ENCODE data around the gene ERBB4. TPM values are rescaled to one million over a fixed set of nuclear protein-coding genes. Genes with fewer than 3 reads are reported as not detected.
"Not testable (repeated sequence)": the region's sequence is repeated elsewhere in the genome, so short reads cannot be mapped to it uniquely, and the experiment has no call there.

ERBB4 gene
- total RNA-seq, 1 experiment from 2014 or later = 0.06 TPM

DNA sequence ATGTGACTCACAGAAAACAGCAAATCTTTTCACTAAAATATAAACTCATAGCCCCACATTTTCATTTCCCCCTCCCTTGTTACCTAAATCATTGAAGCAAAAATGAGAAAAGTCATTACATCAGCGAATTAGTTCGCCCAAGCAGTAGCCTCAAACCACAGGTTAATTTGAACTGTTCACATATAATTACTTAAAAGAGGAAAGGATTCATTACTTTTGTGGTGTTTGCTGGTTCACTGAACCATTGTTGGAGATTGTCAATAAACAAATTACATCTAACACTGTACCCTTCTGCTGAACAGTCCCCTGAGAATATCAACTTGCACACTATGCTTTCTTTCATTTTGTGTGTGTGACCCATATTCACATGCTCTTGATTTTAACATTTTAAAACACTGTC, 238.7 kb downstream of the ERBB4 start:
- no peak for DNase-seq (ENCODE audit: low read depth)

DNA sequence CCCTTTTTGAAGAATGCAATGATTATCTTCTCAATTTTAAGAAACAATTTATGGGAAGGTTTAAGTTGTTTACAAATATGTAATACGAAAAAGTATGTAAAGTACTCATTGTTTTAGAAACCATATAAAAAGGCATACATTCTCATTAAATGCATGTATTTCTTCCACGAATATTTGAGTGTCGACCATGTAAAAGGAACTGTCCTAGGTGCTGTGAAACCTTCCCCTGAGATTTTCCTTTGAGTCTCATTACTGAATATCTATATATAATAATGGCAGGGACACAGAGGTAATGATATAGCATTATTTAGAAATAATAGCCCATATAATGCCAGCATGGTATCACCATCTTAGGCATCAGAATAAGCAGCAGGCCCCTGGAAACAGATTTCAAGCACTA, 239.3 kb downstream of the ERBB4 start:
- DNase-seq (ENCODE audit: low read depth) = no peak

DNA sequence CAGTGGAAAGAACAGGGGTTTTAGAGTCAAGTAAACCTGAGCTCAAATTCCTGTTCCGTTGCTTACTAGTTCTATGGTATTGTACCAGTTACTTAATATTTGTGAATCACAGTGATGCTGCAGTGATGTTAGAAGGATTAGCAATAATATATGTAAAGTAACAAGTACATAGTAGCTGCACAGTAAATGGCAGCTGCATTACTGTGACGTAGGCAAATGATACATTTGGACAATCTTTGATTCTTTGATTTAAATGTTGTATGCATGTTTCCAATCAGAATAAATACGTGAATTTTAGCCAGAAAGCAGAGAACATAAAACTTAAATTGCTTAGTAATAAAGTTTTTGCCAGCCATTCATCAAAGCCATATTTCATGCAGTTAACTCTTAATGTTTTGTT, 243.0 kb downstream of the ERBB4 start:
- DNase-seq (ENCODE audit: low read depth) = no peak

DNA sequence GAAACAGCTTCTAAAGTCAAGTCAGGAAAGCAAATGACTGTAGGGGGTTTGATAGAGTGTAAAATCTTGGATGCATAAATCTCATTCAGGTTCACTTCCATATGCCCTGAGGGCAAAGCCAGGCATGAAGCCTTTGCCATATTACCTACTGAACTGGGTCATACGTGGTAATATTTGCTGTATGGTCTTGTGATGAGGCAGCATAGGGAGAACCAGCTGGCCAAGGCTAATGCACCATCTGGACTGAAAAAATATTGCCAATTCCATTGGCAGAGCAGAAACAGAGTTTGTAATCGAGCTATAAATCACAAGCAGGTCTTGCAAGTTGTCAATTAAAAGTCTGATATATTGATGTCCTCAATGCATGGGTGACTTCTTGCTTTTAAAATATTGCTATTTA, 243.8 kb downstream of the ERBB4 start:
- no peak for DNase-seq (ENCODE audit: low read depth)

DNA sequence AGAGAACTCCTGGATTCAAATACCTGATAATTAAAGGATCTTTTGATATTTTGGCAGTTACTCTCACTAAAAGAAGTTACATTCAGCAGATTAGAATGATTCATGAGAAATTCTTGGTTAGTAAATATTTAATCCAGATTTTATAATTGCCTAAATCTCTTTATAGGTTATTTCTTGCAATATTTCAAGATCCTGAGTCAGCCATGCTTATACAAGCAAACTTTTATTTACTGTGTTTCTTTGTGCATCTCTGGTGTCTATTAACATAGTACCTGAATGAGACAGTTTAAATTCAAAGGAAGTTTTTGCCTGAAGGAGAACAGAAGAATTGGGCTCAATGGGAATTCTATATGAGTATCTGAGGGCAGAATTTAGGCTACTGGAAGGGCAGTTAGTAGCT, 249.3 kb downstream of the ERBB4 start:
- no peak for DNase-seq (ENCODE audit: low read depth)

DNA sequence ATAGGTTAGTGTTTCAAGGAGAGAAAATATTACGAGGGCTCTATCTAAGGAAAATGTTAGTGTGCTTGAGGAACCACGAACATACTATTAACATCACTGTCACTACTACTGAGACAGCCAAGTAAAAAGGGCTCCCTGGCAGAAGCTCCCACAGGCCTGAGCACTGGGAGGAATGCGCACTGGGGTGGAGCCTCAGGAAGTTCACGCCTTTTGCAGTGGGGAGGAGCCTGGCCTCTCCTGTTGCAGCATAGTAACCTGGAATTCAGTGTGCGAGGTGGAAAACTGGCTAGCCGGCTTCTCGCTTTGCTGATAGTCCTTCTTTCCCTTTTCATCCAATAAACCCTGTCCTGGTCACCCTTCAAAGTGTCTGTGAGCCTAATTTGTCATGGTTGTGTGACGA, 250.3 kb downstream of the ERBB4 start:
- DNase-seq (ENCODE audit: low read depth) = no peak

DNA sequence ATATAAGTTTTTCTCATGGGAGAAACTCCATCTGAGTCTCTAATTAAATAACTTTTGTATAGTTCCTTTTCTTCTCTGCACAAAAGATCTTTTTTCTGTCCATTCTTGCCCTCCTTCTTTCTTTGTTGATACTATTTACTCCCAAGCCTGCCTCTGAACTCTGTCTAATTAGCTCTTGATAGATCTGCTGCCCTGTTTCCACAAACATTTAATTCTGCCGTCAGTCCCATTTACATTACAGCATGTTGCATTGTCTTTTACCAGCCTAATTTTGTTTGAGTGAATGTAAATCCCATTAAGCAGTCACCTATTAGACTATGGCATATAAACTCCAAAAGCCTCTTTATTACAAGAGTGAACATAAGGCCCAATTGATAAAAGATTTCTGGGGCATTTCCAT, 254.4 kb downstream of the ERBB4 start:
- no peak for DNase-seq (ENCODE audit: low read depth)

DNA sequence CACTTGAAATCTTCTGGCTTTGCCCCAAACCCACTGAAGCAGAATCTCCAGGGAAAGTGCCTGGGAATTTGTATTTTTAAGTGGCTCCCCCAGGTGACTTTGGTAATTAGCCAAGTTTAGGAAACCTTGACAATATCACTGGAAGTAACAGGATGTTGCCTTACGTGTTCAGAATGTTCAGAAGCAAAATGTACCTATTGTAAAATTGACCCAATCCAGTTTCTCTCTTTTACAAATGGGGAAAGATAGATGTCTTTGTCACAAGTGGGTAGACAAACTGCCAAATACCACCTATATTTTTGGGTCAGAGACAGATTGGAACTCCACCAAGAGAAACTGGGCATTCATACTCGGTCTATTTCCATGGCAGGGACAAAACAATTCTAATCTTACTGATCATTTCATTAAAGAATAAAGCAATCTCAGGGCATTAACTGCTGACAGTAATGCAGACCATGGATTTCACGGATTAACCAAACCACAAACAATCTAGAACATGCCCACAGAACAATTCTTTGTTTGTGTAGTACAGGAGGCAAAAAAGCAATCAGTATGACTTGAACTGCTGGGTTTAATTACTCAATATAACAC, 255.8 kb downstream of the ERBB4 start:
- no peak for DNase-seq (ENCODE audit: low read depth)

DNA sequence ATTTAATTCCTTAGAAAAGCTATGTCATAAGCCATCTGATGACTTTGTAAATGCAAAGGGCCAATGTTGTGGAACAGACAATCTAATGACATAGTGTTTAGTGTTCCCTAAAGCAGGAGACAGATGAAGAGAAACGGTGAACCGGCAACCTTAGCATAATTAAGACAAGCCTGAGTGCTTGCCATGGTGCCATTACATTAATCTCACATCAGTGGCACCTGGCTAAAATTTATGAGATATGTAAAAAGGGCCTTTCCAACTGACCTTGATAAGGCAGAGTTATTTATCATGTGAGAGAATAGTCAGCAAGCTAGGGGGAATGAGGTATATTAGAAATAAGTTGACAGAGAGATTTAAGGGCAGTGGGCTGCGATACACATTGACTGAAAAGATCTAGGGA, 261.8 kb downstream of the ERBB4 start:
- no peak for DNase-seq (ENCODE audit: low read depth)

DNA sequence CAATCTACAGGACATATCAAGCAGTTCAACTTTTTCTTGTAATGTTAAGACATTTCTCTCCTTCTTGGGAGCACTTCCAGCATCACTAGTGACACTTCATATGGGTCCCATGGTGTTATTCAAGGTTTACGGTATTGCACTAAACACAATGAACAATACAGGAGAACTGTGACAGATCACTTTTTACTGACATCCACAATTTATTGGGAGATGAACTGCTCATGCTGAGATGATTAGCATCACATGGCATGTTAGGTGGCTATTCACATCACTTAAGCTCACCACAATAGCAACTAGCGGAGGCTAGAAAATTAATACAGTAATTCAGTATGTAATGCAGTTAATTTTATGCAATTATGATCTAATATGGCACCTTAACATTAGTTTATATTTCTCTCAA, 264.4 kb downstream of the ERBB4 start:
- DNase-seq (ENCODE audit: low read depth) = no peak

DNA sequence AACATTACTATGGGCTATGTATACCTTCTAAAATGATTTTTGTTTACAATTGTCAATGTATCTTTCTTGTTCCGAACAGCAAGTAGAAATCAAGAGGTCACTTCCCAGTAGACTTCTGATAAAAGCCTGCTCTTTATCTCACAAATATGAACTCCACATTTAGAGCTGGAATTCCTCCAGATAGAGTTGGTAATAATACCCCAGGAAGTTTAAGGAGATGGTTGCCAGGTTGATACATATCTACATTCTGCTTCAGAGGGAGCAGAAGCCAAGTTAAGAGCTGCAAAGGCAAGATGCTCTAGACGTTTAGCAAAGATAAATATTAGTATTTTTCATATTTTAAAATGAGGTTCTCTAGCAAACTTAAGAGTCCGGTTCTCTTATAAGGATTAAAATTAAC, 267.0 kb downstream of the ERBB4 start:
- DNase-seq (ENCODE audit: low read depth) = no peak

DNA sequence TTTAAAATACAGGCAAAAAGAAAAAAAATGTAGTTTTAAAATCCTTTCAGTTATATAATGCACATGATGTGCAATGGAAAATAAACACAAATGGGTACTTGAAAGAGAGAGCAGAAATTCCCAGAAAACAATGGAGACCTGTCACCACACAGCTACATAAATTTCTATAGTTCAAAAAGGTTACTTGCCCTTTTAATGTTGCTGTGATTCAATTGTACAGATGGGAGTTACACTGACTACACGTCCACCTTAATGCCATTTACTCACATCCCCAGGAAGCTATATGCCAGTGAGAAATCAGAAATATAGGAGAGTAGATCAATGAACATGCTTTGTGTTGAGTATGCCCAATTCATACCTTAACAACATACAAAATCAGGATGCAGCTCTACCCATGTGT, 269.6 kb downstream of the ERBB4 start:
- DNase-seq (ENCODE audit: low read depth) = no peak

DNA sequence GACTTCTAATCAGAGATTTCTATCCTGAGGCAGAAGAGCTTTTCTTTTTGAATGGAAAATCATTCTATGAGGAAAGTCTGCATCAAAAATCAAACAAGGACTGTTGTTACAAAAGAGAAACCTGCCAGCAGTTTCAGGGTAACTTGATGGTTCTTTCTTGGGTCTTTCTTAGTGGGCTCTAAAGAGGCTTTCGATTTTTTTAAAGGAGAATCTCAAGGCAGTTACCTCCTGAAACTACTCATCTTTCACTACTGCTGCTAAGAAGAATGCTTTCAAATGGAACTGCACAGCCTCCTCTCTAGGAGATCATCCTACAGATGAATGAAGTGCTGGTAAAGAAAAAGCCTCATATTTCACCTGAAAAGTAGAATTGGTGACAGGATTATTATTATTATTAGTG, 272.3 kb downstream of the ERBB4 start:
- DNase-seq (ENCODE audit: low read depth) = no peak

DNA sequence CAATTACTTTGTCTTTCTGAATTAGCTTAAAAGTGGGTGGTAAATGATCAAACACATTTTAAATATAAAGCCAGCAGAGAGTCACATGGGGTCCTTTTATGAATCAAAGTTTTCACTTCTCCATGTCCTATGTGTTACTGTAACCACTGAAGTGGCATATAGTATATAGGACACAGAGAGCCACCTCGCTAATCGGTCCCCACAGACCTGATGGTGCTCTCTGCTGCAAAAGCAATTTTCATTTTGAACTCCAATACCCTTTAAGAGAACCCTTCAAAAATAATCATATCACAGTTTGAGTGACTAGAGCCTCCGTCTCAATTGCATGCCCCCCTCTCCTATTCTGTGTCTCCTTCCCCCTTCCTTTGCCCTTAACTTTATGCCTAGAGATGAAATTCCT, 272.8 kb downstream of the ERBB4 start:
- no peak for DNase-seq (ENCODE audit: low read depth)

DNA sequence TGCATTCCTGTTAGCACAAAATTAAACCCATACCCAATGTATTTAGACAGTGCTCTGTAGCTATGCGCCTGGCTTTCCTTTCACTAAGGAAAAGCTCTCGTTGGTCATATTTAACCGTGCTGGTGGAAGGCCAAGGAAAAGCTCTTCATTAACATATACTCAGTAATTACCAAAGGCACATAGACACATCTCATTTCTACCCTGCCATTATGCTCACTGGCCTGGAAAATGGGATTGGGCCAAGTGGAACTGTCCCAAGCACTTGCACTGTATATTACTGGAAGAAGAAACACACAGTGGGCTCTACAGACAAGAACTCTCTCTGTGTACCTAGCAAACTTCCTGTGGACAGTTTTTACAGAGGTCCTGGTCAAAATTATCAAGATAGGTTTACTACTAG, 274.4 kb downstream of the ERBB4 start:
- no peak for DNase-seq (ENCODE audit: low read depth)

DNA sequence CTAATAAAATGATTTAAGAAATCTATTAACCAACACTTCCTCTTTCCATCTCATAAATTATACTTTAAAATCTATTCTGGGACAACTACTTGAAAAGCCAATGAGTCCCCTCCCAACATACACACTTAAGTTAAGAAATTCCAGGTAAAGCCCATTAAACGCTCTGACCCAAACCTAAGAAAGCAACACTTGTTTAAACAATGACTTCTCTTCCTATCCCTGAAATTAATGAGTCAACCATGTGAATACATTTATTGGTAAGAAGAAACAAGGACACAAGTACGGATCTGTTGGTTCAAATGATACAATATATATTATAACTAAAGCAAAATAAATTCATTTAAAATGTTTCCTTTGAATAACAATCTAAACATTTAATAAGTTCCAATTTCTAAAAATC, 279.4 kb downstream of the ERBB4 start:
- no peak for DNase-seq (ENCODE audit: low read depth)

DNA sequence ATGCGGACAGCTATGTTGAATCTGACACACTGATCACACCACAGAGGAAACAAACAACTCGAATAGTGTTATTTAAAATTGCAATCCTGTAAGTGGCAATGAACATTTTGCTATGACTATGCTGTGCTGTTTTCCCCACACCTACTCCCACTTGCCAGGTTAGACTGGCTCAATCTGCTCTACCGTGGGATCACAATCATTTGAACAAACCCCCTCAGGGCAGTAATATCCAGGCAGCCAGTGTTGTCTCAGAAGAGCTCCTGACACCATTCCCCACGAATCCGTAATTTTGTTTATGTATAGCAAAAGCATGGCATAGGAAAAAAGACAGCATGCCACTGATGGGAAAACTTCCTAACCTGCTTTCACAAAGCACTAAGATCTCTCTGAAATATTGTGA, 284.3 kb downstream of the ERBB4 start:
- no peak for DNase-seq (ENCODE audit: low read depth)

DNA sequence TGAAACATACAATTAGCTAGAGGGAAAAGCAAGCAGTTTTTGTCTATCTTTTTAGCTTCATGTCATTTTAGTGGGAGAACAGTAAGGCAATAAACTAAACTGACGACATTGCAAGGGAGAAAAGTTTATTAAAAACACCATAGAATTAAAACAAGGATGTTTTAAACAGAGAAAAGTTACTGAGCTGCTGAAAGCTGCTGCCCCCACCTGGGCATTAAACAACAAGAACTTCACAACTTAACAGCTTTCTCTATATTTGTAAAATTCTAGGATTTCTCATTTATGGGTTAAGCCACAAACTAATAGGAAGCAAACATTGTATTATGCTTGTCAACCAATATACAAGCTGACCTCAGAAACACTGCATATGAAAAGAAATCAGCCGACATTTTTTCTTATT, 289.2 kb downstream of the ERBB4 start:
- DNase-seq (ENCODE audit: low read depth) = no peak

DNA sequence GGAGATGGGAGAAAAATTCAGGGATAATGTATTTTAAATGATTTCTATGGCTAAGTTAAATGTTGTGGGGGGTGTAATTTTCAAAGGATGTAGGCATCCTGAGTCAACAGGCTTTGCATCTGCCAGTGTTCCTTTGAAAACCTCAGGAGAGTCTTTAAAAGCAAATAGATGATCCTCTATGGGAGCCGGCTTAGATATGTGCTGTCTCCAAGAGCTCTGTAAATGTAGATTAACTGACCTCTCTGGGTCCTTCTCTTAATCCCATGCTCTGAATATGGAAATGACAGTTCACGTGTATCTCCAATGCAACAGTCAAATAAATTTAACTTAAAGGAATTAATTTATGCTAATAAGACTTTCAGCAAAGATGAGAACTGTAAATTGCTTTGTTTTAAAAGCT, 292.7 kb downstream of the ERBB4 start:
- DNase-seq (ENCODE audit: low read depth) = no peak

DNA sequence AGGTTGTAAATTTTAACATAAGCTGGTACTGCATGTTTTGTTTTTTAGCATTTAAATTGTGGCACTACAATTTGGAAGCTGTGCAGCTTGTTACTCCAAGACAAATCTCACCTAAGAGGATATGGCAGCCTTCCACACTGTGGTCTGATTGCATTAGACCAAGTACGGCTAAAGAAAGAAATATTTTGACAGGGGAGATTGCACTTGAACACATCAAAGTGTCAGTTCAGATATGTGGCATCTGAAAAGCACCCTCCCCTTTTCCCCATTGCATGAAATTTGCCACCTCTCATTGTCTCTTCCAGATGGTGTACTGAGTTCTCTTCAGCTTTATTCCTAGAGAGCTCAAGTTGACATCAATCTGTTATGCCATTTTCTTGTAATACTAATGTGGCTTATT, 295.9 kb downstream of the ERBB4 start:
- DNase-seq (ENCODE audit: low read depth) = no peak

DNA sequence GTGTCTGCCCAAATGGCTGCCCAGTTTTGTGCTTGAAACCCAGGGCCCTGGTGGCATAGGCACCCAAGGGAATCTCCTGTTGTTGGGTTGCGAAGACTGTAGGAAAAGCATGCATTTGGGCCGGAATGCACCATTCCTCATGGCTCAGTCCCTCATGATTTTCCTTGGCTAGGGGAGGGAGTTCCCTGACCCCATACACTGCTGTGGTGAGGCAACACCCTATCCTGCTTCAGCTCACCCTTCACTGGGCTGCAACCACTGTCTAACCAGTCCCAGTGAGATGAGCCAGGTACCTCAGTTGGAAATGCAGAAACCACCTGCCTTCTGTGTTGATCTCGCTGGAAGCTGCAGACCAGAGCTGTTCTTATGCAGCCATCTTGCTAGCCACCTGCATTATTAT, 300.4 kb downstream of the ERBB4 start:
- DNase-seq (ENCODE audit: low read depth) = not testable (repeated sequence)

DNA sequence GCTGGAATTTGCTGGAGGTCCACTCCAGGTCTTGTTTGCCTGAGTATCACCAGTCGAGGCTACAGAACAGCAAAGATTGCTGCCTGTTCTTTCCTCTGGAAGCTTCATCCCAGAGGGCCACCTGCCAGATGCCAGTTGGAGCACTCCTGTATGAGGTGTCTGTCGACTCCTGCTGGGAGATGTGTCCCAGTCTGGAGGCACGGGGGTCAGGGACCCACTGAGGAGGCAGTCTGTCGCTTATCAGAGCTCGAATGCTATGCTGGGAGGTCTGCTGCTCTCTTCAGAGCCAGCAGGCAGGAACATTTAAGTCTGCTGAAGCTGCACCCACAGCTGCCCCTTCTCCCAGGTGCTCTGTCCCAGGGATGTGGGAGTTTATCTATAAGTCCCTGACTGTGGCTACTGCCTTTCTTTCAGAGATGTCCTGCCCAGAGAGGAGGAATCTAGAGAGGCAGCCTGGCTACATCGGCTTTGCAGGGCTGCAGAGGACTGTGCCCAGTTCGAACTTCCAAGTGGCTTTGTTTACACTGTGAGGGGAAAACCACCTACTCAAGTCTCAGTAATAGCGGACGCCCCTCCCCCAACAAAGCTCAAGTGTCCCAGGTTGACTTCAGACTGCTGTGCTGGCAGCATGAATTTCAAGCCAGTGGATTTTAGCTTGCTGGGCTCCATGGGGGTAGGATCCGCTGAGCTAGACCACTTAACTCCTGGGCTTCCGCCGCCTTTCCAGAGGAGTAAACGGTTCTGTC, 301.1 kb downstream of the ERBB4 start:
- peak; percentile 4 for DNase-seq (ENCODE audit: low read depth)

DNA sequence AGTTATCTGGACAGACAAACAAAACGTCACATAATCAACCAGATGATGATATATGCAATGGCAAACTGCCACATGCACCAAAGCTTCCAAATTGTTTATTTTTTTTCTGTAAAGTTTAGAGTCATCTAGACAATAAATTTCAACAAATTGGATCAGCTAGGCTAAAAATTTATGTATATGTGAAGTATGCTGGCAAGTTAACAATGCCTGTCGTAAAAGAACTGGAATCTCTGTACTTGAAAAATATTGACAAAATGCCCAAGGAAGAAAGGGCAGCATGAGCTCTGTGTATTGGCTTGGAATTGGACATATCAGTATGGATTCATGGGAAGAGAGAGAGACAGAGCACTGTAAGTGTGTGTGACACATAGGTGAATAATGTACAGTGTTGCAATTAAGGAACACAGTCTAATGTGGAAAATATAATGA, 309.8 kb downstream of the ERBB4 start:
- DNase-seq (ENCODE audit: low read depth) = peak; percentile 3

DNA sequence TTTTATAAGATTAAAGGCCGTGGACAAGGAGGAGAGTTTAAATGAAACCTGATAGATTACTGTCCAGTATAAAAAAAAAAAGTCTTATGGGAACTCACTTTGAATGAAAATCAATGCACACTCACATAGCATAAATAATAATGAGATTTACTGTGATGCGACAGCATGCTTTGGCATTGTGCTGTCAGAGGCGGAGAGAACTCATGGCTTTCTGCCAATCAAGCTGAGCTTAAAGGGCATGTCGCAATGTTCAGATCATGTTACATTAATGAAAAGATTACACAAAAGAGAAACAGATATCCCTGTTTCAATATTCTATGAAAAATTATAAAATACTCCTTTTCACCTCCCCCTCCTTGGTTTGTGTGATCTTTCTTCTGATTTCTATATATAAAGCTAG, 310.8 kb downstream of the ERBB4 start:
- peak; percentile 68 for DNase-seq (ENCODE audit: low read depth)
